Gastrocnemius medialis (tissue), 4 donors: ENCODE results near the gene AADACL2. TPM values are rescaled to one million over a fixed set of nuclear protein-coding genes. Genes with fewer than 3 reads are reported as not detected.

Experiments
- ATAC-seq, 2 donors: fragments of 150-250 bp; one replicate each; pipeline ENCODE4 v1.9.1; 2016
- DNase-seq, 2 donors: peaks; one replicate each; pipeline ENCODE4 v3.0.0-alpha.2; 2019
- H3K27ac ChIP-seq, 4 donors: fragments of 200-600 bp; sonication (generic); 1 replicate in 1 of 4; 2 replicates in 3 of 4; pipeline ENCODE4 v1.5.1; 2016 to 2018; ENCODE audit warnings: mild to moderate bottlenecking in 2 of 4, moderate library complexity in 1 of 4
- H3K27me3 ChIP-seq, 3 donors: fragments of 200-600 bp; sonication (generic) in 2 of 3; 1 replicate in 1 of 3; 2 replicates in 2 of 3; pipeline versions ENCODE4 v1.5.1 to v1.6.0; 2016 to 2019; ENCODE audit warnings: mild to moderate bottlenecking in 1 of 3, moderate library complexity in 1 of 3
- H3K36me3 ChIP-seq, 2 donors: fragments of 200-600 bp; sonication (generic) in 1 of 2; one replicate each; pipeline ENCODE4 v1.5.1; 2017 to 2018
- H3K4me1 ChIP-seq, 2 donors: fragments of 200-600 bp; sonication (generic) in 1 of 2; one replicate each; pipeline ENCODE4 v1.5.1; 2016 to 2017; ENCODE audit warnings: mild to moderate bottlenecking in 2 of 2
- H3K4me3 ChIP-seq, 4 donors: fragments of 200-600 bp; sonication (generic) in 3 of 4; 1 replicate in 1 of 4; 2 replicates in 3 of 4; pipeline ENCODE4 v1.5.1; 2016 to 2019; ENCODE audit warnings: mild to moderate bottlenecking in 2 of 4
- H3K9me3 ChIP-seq, 3 donors: fragments of 200-600 bp; sonication (generic) in 2 of 3; 1 replicate in 1 of 3; 2 replicates in 2 of 3; pipeline ENCODE4 v1.5.1; 2016 to 2019
- CTCF ChIP-seq, 5 experiments: fragments of 450-650 bp in 3 of 5; fragments of 200-600 bp in 2 of 5; sonication (generic) in 2 of 5; IDR thresholded peaks in 4 of 5; conservative IDR thresholded peaks in 1 of 5; 1 replicate in 4 of 5; 2 replicates in 1 of 5; pipeline ENCODE4 v1.5.1; 2016 to 2019; ENCODE audit warnings: antibody characterized with exemption in 5 of 5, mild to moderate bottlenecking in 3 of 5, moderate library complexity in 3 of 5
- POLR2A ChIP-seq, 2 donors: fragments of 450-650 bp; IDR thresholded peaks; one replicate each; pipeline ENCODE4 v1.6.1; 2017; ENCODE audit warnings: antibody characterized with exemption in 2 of 2, mild to moderate bottlenecking in 2 of 2, moderate library complexity in 2 of 2
- in situ Hi-C, 4 donors: fragments of 200-750 bp; cut with MboI; loops; one replicate each; pipeline versions ENCODE4 v1.15.0 to v1.8.0; 2017; ENCODE audit warnings: low sequenced_read_pairs in 4 of 4
- intact Hi-C: fragments of 100-400 bp; cut with DNase I; formaldehyde crosslinking; loops from one replicate; pipeline ENCODE4 v1.15.1; 2023; ENCODE audit warnings: low total_unique reads
- total RNA-seq, 4 donors: library from RNA; depleted of rRNA; stranded (reverse); fragments of >200 nt; gene quantifications; one replicate each; pipeline versions ENCODE4 v1.1.0 to v1.2.3, GENCODE V29; 2016

AADACL2 gene
- total RNA-seq: not detected

GRCh38 chr3:151733613-151734012 lies at the start of gene AADACL2:
Gene AADACL2, plus strand, starts transcription at chr3:151733927. Its CDS starts 109 bp downstream, at chr3:151734036.
- Histone ChIP-seq H3K4me1 (no peaks in the 10 kb centered on the region), H3K36me3 (no peaks in the 10 kb centered on the region), H3K4me3 (no peak within 1 kb of the TSS), H3K9me3 (no peaks in the 10 kb centered on the region), H3K27me3 (no peaks in the 10 kb centered on the region), H3K27ac (no peak within 1 kb of the TSS)
- intact Hi-C loops: no loop called here
- in situ Hi-C loops: no loop called here
- TF ChIP-seq POLR2A (IDR thresholded peaks at IDR 0.05) (no peak), CTCF (IDR thresholded peaks at IDR 0.05 in 4 of 5, conservative IDR thresholded peaks at IDR 0.05 in 1 of 5) (no peak)
- DNase-seq: no peak
- ATAC-seq: no peak

GRCh38 chr3:151684094-151684493 lies 49.6 kb upstream of the AADACL2 start:
- Histone ChIP-seq H3K27ac (no peak overlapping the region), H3K36me3 (no peaks in the 10 kb centered on the region), H3K27me3 (no peaks in the 10 kb centered on the region), H3K4me3 (no peak overlapping the region), H3K4me1 (no peaks in the 10 kb centered on the region), H3K9me3 (no peaks in the 10 kb centered on the region)
- in situ Hi-C loops (no loop called here), intact Hi-C loops (no loop called here)
- TF ChIP-seq POLR2A (IDR thresholded peaks at IDR 0.05): no peak
- TF ChIP-seq CTCF (IDR thresholded peaks at IDR 0.05 in 4 of 5, conservative IDR thresholded peaks at IDR 0.05 in 1 of 5): no peak
- DNase-seq (no peak), ATAC-seq (no peak)

DNA sequence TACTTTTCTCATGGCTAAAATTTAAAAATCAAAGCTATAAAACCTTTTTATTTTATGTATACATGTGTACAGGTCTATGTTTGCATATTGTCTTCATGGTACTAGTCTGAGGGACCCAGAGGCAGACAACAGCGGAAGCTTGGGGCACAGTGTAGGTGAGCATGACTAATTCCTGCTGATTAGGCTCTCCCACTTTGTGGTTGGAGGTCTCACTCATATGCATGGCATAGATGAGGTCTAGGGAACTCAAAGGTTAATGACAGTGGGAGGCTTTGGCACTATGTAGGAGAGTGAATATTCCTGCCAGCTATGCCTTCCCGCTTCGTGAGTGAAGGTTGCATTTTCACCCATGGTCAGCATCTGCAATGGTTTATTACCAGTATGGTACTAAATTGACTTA lies 47.5 kb upstream of the AADACL2 start:
- Histone ChIP-seq H3K9me3 (no peaks in the 10 kb centered on the region), H3K36me3 (no peaks in the 10 kb centered on the region), H3K27ac (no peak overlapping the region), H3K4me3 (no peak overlapping the region), H3K27me3 (no peaks in the 10 kb centered on the region), H3K4me1 (no peaks in the 10 kb centered on the region)
- DNase-seq: no peak
- intact Hi-C loops: no loop called here
- TF ChIP-seq POLR2A (IDR thresholded peaks at IDR 0.05) (no peak), CTCF (IDR thresholded peaks at IDR 0.05 in 4 of 5, conservative IDR thresholded peaks at IDR 0.05 in 1 of 5) (no peak)
- in situ Hi-C loops: no loop called here
- no peak for ATAC-seq

DNA sequence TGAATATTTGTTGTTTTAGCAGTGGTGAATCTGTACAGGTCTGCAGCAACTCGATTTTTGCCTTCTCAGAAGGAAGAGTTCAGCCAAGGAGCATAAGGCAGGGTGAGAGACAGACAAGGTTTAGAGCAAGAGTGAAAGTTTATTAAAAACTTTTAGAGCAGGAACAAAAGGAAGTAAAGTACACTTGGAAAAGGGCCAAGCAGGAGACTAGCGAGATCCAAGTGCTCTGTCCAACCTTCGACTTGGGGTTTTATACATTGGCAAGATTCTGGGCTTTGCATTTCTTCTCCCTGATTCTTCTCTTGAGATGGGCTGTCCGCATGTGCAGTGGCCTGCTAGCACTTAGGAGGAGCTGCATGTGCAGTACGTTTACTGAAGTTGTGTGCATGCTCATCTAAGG lies 46.7 kb upstream of the AADACL2 start:
- Histone ChIP-seq H3K27ac (no peak overlapping the region), H3K4me1 (no peaks in the 10 kb centered on the region), H3K27me3 (no peaks in the 10 kb centered on the region), H3K9me3 (no peaks in the 10 kb centered on the region), H3K36me3 (no peaks in the 10 kb centered on the region), H3K4me3 (no peak overlapping the region)
- in situ Hi-C loops (no loop called here), intact Hi-C loops (no loop called here)
- DNase-seq (no peak), ATAC-seq (no peak)
- no peak for TF ChIP-seq POLR2A (IDR thresholded peaks at IDR 0.05)
- no peak for TF ChIP-seq CTCF (IDR thresholded peaks at IDR 0.05 in 4 of 5, conservative IDR thresholded peaks at IDR 0.05 in 1 of 5)

DNA sequence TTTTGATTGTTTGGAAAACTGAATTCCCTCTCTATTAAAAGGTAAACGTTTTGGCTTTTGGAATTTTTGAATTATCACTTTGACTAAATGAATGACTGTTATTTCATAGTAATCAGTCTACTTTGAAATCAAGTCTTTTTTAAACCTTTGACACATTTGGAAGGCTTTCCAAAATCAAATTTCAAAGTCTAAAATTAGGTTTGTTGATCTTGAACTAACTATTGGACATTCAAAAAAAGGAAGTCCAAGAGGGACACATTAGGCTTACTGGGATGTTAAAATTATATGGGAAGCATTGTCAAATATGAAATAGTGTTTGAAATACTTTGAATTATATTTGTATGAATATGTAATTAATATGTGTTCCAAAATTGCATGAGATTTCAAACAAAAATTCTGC lies 45.2 kb upstream of the AADACL2 start:
- in situ Hi-C loops (no loop called here), intact Hi-C loops (no loop called here)
- Histone ChIP-seq H3K27ac (no peak overlapping the region), H3K4me1 (no peaks in the 10 kb centered on the region), H3K4me3 (no peak overlapping the region), H3K9me3 (no peaks in the 10 kb centered on the region), H3K27me3 (no peaks in the 10 kb centered on the region), H3K36me3 (no peaks in the 10 kb centered on the region)
- no peak for TF ChIP-seq POLR2A (IDR thresholded peaks at IDR 0.05)
- no peak for TF ChIP-seq CTCF (IDR thresholded peaks at IDR 0.05 in 4 of 5, conservative IDR thresholded peaks at IDR 0.05 in 1 of 5)
- ATAC-seq (no peak), DNase-seq (no peak)
